ENCODE data around the gene PRR9.

PRR9 gene

DNA sequence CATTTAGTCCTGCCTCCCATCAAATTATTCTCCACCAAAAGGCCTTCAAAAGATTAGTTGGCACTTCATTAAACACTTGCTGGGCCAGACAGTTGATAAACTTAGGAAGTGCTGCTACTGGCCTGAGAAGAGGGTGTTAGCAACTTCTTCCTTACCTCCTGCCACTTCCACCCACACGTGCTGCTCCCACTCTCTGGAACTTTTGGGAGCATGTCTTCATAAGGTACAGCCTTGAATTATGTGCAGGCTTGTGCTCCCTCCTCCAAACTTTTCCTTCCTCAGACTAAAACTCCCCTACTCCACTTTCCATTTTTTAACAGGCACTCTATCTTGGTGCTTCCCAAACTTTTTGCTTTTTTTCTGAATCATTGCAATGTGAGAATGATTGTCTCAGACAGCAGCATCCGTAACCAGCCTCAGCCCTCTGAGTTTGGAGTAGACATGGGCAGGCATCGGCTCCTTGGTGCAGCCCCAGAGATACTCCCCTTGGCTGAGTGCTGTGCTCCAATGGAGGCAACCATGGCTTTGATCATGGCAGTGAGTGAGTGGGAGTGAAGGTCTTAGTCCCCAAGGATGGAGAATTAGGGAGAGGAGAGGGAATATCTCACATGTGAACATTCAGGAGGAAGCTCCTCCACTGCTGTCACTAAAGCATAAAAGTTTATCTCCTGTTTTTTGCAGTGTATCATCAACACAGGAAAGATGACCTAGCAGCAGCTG lies 22.9 kb upstream of the PRR9 start:
- no peak for TF ChIP-seq CTCF (IDR thresholded peaks at IDR 0.05; ENCODE audit: borderline replicate concordance, extremely low read depth, low read length, poor library complexity, severe bottlenecking)
- ATAC-seq (ENCODE audit: insufficient read depth, low read depth): no peak
- Histone ChIP-seq H3K4me1 (ENCODE audit: insufficient read depth, low read length) (no peaks in the 10 kb centered on the region), H2AFZ (ENCODE audit: low read depth, low read length) (no peak overlapping the region), H3K79me2 (ENCODE audit: insufficient read depth, low read length) (no peaks in the 10 kb centered on the region), H4K20me1 (ENCODE audit: insufficient read depth, low read length) (no peaks in the 10 kb centered on the region), H3K27me3 (ENCODE audit: insufficient read depth, low read length, poor library complexity) (peaks cover 36% of the 10 kb centered on the region), H3K4me2 (ENCODE audit: insufficient read depth, low read length) (no peak overlapping the region), H3K9ac (ENCODE audit: low read depth, low read length) (no peak overlapping the region), H3K4me3 (ENCODE audit: low read depth in 1 of 2, low read length in 2 of 2) (no peak overlapping the region), H3K9me3 (ENCODE audit: insufficient read depth, low read length, severe bottlenecking) (no peaks in the 10 kb centered on the region), H3K27ac (ENCODE audit: low read length) (no peak overlapping the region), H3K36me3 (ENCODE audit: insufficient read depth, low read length) (no peaks in the 10 kb centered on the region)
- no peak for DNase-seq

GRCh38 chr1:153195216-153195615 lies 22.2 kb upstream of the PRR9 start:
- Histone ChIP-seq H3K4me1 (ENCODE audit: insufficient read depth, low read length) (no peaks in the 10 kb centered on the region), H3K9ac (ENCODE audit: low read depth, low read length) (no peak overlapping the region), H3K36me3 (ENCODE audit: insufficient read depth, low read length) (no peaks in the 10 kb centered on the region), H3K27ac (ENCODE audit: low read length) (no peak overlapping the region), H3K79me2 (ENCODE audit: insufficient read depth, low read length) (no peaks in the 10 kb centered on the region), H3K4me3 (ENCODE audit: low read depth in 1 of 2, low read length in 2 of 2) (no peak overlapping the region), H4K20me1 (ENCODE audit: insufficient read depth, low read length) (no peaks in the 10 kb centered on the region), H3K4me2 (ENCODE audit: insufficient read depth, low read length) (no peak overlapping the region), H3K27me3 (ENCODE audit: insufficient read depth, low read length, poor library complexity) (peaks cover 36% of the 10 kb centered on the region), H3K9me3 (ENCODE audit: insufficient read depth, low read length, severe bottlenecking) (no peaks in the 10 kb centered on the region), H2AFZ (ENCODE audit: low read depth, low read length) (no peak overlapping the region)
- no peak for DNase-seq
- TF ChIP-seq EZH2 (IDR thresholded peaks at IDR 0.05; ENCODE audit: borderline replicate concordance, low read depth, low read length, severe bottlenecking) (no peak), CTCF (IDR thresholded peaks at IDR 0.05; ENCODE audit: borderline replicate concordance, extremely low read depth, low read length, poor library complexity, severe bottlenecking) (no peak)
- ATAC-seq (ENCODE audit: insufficient read depth, low read depth): no peak

GRCh38 chr1:153202006-153202405 lies 15.4 kb upstream of the PRR9 start:
- no peak overlapping the region for H2AFZ ChIP-seq (ENCODE audit: low read depth, low read length)
- TF ChIP-seq EZH2 (IDR thresholded peaks at IDR 0.05; ENCODE audit: borderline replicate concordance, low read depth, low read length, severe bottlenecking): no peak
- no peak for TF ChIP-seq CTCF (IDR thresholded peaks at IDR 0.05; ENCODE audit: borderline replicate concordance, extremely low read depth, low read length, poor library complexity, severe bottlenecking)

More at GRCh38 chr1:153202006-153202405, 15.4 kb upstream of the PRR9 start:
- H3K4me2 ChIP-seq (ENCODE audit: insufficient read depth, low read length): no peak overlapping the region
- H4K20me1 ChIP-seq (ENCODE audit: insufficient read depth, low read length): no peaks in the 10 kb centered on the region
- DNase-seq (no peak), ATAC-seq (ENCODE audit: insufficient read depth, low read depth) (no peak)
- no peaks in the 10 kb centered on the region for H3K36me3 ChIP-seq (ENCODE audit: insufficient read depth, low read length)
- H3K79me2 ChIP-seq (ENCODE audit: insufficient read depth, low read length): no peaks in the 10 kb centered on the region
- H3K27me3 ChIP-seq (ENCODE audit: insufficient read depth, low read length, poor library complexity): peaks cover 22% of the 10 kb centered on the region
- H3K9me3 ChIP-seq (ENCODE audit: insufficient read depth, low read length, severe bottlenecking): no peaks in the 10 kb centered on the region
- no peak overlapping the region for H3K9ac ChIP-seq (ENCODE audit: low read depth, low read length)
- H3K27ac ChIP-seq (ENCODE audit: low read length): no peak overlapping the region
- no peak overlapping the region for H3K4me3 ChIP-seq (ENCODE audit: low read depth in 1 of 2, low read length in 2 of 2)
- H3K4me1 ChIP-seq (ENCODE audit: insufficient read depth, low read length): no peaks in the 10 kb centered on the region

Measured in DND-41 (cell line).